Vagina (tissue), 2 donors: ENCODE measurements around the gene BTRC.

Source experiments
- CTCF ChIP-seq, 3 experiments: fragments of 450-650 bp in 2 of 3; fragments of 200-600 bp in 1 of 3; sonication (generic) in 1 of 3; IDR thresholded peaks; one replicate each; pipeline ENCODE4 v1.5.1; 2017 to 2019; ENCODE audit warnings: antibody characterized with exemption in 3 of 3, mild to moderate bottlenecking in 2 of 3, moderate library complexity in 2 of 3
- POLR2A ChIP-seq, 2 donors: fragments of 450-650 bp; IDR thresholded peaks; one replicate each; pipeline ENCODE4 v1.6.1; 2017; ENCODE audit warnings: antibody characterized with exemption in 2 of 2, mild to moderate bottlenecking in 2 of 2, moderate library complexity in 2 of 2

- TF ChIP-seq POLR2A (IDR thresholded peaks at IDR 0.05), result no peak
- no peak for TF ChIP-seq CTCF (IDR thresholded peaks at IDR 0.05)
Measured at GRCh38 chr10:101311185-101312066, 42.5 kb upstream of the BTRC start.
